ENCODE measurements around the gene GNAI1. TPM values are rescaled to one million over a fixed set of nuclear protein-coding genes. Genes with fewer than 3 reads are reported as not detected.

GNAI1 gene
- total RNA-seq, 4 donors from 2014 or later, result 17.2 to 74.0 (median 38.2) TPM

DNA sequence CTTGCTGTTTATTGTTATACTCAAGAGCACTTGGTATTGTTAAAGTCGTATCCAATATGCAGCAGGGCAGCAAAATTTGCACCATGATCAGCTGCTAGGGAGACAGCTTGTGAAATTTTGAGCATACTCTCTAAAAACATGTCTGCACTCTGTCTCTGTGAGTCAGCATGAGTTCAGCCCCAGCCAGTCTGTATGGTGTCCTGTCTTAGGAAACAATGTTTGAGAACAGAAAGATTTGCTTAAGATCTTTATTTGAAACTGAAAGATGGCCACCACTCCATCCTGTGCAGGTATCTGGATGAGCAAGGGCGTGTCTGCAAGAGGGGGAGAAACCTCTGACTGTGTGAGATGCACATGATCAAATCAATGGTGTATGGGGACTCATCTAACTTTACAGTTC lies 97.1 kb downstream of the GNAI1 start:
- H3K4me3 ChIP-seq, result no peak overlapping the region
- no peak for DNase-seq
- intact Hi-C loops (cut with DNase I; ENCODE audit: low total_unique reads), result no loop called here
- H3K4me1 ChIP-seq, result no peaks in the 10 kb centered on the region
- H3K27ac ChIP-seq, result no peak overlapping the region
- H3K9me3 ChIP-seq, result no peaks in the 10 kb centered on the region
- H3K36me3 ChIP-seq, result no peaks in the 10 kb centered on the region
- TF ChIP-seq, protein P1, sequence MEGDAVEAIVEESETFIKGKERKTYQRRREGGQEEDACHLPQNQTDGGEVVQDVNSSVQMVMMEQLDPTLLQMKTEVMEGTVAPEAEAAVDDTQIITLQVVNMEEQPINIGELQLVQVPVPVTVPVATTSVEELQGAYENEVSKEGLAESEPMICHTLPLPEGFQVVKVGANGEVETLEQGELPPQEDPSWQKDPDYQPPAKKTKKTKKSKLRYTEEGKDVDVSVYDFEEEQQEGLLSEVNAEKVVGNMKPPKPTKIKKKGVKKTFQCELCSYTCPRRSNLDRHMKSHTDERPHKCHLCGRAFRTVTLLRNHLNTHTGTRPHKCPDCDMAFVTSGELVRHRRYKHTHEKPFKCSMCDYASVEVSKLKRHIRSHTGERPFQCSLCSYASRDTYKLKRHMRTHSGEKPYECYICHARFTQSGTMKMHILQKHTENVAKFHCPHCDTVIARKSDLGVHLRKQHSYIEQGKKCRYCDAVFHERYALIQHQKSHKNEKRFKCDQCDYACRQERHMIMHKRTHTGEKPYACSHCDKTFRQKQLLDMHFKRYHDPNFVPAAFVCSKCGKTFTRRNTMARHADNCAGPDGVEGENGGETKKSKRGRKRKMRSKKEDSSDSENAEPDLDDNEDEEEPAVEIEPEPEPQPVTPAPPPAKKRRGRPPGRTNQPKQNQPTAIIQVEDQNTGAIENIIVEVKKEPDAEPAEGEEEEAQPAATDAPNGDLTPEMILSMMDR (IDR thresholded peaks at IDR 0.05), result no peak
- no peak for TF ChIP-seq POLR2A (IDR thresholded peaks at IDR 0.05)
- no peaks in the 10 kb centered on the region for H3K27me3 ChIP-seq

DNA sequence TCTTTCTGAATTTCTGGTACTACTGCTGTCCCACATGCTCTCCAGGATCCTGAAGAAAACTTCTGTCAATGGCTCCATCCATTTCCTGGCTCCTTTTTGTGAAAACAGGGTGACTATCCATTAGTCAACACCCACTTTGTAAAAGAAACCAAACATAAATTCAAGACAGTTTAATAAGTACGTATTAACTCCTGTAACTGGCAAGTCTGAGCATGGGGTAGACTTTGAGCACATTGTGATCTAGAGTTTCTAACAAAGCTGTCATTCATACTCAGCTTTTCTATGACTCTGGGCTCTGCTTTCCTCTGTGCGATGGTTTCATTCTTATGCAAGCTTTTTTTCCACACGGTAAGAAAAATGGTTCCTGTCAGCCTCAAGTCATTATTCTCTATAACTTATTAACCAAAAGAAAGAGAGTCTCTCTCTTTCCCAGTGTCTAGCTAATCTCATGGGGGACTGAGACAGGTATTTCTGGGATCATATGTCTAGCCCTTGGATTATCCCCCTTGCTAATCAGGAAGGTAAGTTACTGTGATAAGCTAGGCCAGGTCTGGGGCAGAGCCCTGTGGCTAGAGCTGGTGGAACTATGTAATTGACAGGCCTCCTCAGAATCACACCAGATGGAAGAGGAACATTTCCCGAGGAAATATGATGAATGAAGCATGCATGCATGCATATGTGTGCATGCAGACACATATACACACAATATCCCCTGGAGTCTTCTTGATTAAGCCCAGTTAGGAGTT lies 98.5 kb downstream of the GNAI1 start:
- no peak overlapping the region for H3K27ac ChIP-seq

DNA sequence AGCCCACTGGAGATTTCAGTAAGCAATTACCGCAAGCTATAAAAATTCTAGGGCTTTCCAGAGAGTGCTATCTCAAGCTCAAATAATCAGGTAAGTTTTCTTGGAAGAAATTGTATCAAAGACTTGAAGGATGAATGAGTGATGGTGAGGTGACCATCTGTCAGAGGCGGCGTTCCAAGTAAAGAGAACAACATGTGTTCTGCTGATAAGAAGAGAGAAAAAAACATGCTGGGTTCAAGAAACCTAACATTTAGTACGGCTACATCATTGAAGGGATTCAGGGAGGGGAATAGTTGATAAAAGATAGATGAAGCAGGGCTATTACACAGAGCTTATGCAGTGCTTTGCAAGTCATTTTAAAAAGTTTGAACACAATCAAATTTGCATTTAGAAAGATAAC lies 100.7 kb downstream of the GNAI1 start:
- no peaks in the 10 kb centered on the region for H3K9me3 ChIP-seq
- no peaks in the 10 kb centered on the region for H3K27me3 ChIP-seq
- H3K27ac ChIP-seq, result no peak overlapping the region
- H3K4me3 ChIP-seq, result no peak overlapping the region
- intact Hi-C loops (cut with DNase I; ENCODE audit: low total_unique reads), result no loop called here
- H3K4me1 ChIP-seq, result no peaks in the 10 kb centered on the region
- DNase-seq, result no peak
- TF ChIP-seq POLR2A (IDR thresholded peaks at IDR 0.05), result no peak
- TF ChIP-seq, protein P1 (IDR thresholded peaks at IDR 0.05), result no peak
- H3K36me3 ChIP-seq, result no peaks in the 10 kb centered on the region

More for the DNA sequence above, 98.5 kb downstream of the GNAI1 start:
- intact Hi-C loops (cut with DNase I; ENCODE audit: low total_unique reads), result no loop called here
- H3K9me3 ChIP-seq, result no peaks in the 10 kb centered on the region
- no peaks in the 10 kb centered on the region for H3K36me3 ChIP-seq
- no peaks in the 10 kb centered on the region for H3K4me1 ChIP-seq
- no peak overlapping the region for H3K4me3 ChIP-seq
- TF ChIP-seq, protein P1 (IDR thresholded peaks at IDR 0.05), result no peak
- no peak for TF ChIP-seq POLR2A (IDR thresholded peaks at IDR 0.05)
- no peak for DNase-seq
- no peaks in the 10 kb centered on the region for H3K27me3 ChIP-seq

DNA sequence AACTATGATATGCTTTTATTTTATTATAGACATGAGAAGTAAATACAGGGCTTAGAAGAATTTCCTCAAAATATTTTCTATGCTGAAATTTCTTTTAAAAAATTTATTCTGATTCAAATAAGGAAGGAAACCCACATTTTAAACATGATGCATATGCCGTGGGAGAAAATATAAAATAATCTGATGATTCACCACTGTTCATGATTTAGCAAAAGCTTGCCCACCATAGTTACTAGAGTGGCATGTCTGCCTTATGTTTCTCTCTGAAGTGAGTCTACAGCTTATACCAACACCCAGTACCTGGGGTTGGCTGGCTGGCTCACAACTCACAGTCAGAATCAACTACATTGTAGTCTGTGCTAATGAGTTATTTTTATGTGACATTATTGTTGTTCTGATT lies 102.0 kb downstream of the GNAI1 start:
- Histone ChIP-seq H3K27me3 (no peaks in the 10 kb centered on the region), H3K4me1 (no peaks in the 10 kb centered on the region), H3K4me3 (no peak overlapping the region), H3K36me3 (no peaks in the 10 kb centered on the region), H3K9me3 (no peaks in the 10 kb centered on the region), H3K27ac (no peak overlapping the region)
- DNase-seq, result no peak
- TF ChIP-seq, protein P1 (IDR thresholded peaks at IDR 0.05), result no peak
- TF ChIP-seq POLR2A (IDR thresholded peaks at IDR 0.05), result no peak
- intact Hi-C loops (cut with DNase I; ENCODE audit: low total_unique reads), result no loop called here

DNA sequence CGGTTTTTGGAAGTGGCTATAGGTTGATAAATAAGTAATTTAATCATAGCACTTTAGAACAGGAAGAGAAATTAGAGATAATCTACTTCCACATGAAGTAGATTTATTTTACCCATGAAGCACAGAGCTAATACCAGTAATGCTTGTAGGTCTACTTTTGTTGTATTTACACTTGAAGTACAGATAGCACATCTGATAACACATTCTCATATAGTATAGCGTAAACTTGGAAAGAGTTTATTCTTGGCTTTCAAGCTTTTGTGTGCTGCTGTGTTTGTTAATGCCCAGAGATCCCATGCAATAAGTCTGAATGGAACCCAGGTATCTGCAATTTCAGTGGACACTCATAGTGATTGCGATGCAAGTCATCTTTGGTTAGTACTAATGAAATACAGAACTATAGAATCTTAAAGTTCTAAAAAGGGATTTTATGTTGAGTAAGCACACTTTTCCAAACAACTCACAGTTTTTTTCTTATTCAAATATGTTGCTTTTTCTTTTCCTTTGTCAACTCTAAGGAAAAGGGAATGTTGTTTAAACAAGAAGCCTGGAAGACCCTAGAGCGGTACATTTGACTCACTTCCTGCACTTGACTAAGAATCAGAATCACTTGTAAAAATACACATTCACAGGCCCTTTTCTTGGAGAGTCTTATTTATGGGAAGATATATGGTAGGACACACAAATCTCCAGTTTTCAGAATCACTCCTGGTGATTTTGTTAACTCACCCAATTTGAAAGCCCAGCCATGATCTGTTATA lies 105.8 kb downstream of the GNAI1 start:
- intact Hi-C loops (cut with DNase I; ENCODE audit: low total_unique reads), result no loop called here
- no peaks in the 10 kb centered on the region for H3K4me1 ChIP-seq
- no peaks in the 10 kb centered on the region for H3K36me3 ChIP-seq
- no peak overlapping the region for H3K4me3 ChIP-seq
- no peak for DNase-seq
- no peaks in the 10 kb centered on the region for H3K27me3 ChIP-seq
- H3K27ac ChIP-seq, result no peak overlapping the region
- TF ChIP-seq POLR2A (IDR thresholded peaks at IDR 0.05), result no peak
- TF ChIP-seq, protein P1 (IDR thresholded peaks at IDR 0.05), result no peak
- H3K9me3 ChIP-seq, result no peaks in the 10 kb centered on the region

All from uterus (tissue), 4 donors.